Activated naive CD4-positive, alpha-beta T cell treated with anti-CD3 and anti-CD28 coated beads, Interleukin-2, amount 50 U/mL, for 72 hours (primary cell): ENCODE measurements around the gene NPTXR. TPM values are rescaled to one million over a fixed set of nuclear protein-coding genes. Genes with fewer than 3 reads are reported as not detected.
"Not testable (repeated sequence)": the region's sequence is repeated elsewhere in the genome, so short reads cannot be mapped to it uniquely, and the experiment has no call there.

ENCODE experiments used
- ATAC-seq, 2 donors: fragments of 150-1000 bp; cut with Tn5 transposase; 2 replicates each; pipeline ENCODE4 v1.10.0; 2021; ENCODE audit warnings: mild to moderate bottlenecking in 2 of 2, moderate library complexity in 2 of 2
- DNase-seq, 2 donors: peaks; one replicate each; pipeline ENCODE4 v3.0.0; 2021 to 2022; ENCODE audit warnings: low spot score in 2 of 2
- H3K27ac Mint-ChIP-seq, 2 donors: one replicate each; pipeline ENCODE4 v1.8.0; 2022; ENCODE audit warnings: mild to moderate bottlenecking in 2 of 2, mixed read lengths in 2 of 2
- H3K36me3 Mint-ChIP-seq, 2 donors: one replicate each; pipeline ENCODE4 v1.8.0; 2022; ENCODE audit warnings: mixed read lengths in 2 of 2
- H3K9me3 Mint-ChIP-seq, 2 donors: one replicate each; pipeline ENCODE4 v1.8.0; 2022; ENCODE audit warnings: mixed read lengths in 2 of 2
- total RNA-seq, 2 donors: library from RNA; stranded (reverse); gene quantifications; one replicate each; pipeline ENCODE4 v1.2.3, GENCODE V29; 2022

NPTXR gene
- total RNA-seq, 2 donors from 2014 or later = 0.75 to 1.1 TPM

GRCh38 chr22:38830845-38831108 lies 13.1 kb downstream of the NPTXR start:
- no peaks in the 10 kb centered on the region for H3K9me3 Mint-ChIP-seq
- DNase-seq = no peak
- no peak overlapping the region for H3K27ac Mint-ChIP-seq
- no peaks in the 10 kb centered on the region for H3K36me3 Mint-ChIP-seq
- no peak for ATAC-seq

GRCh38 chr22:38830026-38830844 lies 13.6 kb downstream of the NPTXR start:
- Mint-ChIP-seq H3K9me3 (no peaks in the 10 kb centered on the region), H3K36me3 (no peaks in the 10 kb centered on the region), H3K27ac (no peak overlapping the region)
- ATAC-seq (no peak), DNase-seq (no peak)

DNA sequence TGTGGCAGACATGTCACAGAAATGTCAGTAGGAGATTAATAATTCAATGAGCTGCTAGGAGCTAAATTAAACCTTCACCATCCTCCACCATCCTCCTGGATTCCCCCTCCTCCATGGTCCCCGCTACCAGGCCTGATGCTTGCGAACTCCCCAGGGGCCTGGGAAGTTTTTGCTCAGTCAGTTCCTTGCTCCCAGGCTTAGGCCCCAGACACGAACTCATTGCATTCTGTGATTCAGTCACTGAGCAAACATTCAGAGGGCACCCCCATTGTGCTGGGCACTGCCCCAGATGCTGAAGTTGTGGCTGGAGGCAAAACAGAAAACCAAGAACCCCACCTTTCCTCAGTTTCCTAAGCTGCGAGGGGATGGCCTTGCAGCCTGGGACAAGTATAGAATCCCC lies 14.3 kb downstream of the NPTXR start:
- H3K27ac Mint-ChIP-seq = no peak overlapping the region
- ATAC-seq = no peak
- H3K9me3 Mint-ChIP-seq = no peaks in the 10 kb centered on the region
- H3K36me3 Mint-ChIP-seq = no peaks in the 10 kb centered on the region
- no peak for DNase-seq

DNA sequence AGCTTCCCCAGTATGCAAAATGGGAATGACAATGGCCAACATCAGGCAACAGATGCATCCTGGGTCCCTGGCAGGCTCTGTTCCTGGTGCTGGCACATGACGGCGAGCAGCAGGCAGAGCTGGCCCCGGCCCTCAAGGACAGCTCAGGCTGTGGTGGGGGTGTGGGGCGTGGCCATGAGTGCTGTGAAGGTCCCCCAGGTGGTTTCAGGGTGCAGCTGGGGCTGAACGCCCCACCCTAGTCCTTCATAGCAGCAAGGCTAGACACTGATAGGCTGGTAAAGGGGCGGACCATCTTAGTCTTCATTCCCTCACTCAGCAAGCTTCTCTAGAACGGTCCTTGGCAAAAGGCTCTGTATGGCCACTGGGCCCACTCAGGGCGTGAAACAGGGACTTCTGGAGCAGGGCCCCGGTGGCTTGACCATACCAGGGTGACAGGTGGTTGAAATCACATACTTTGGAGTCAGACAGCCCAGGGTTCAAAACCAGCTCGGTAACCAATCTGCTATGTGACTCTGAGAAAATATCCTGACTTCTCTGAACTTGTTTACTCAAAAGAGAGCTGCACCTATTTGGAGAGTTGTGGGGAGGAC lies 15.1 kb downstream of the NPTXR start:
- H3K9me3 Mint-ChIP-seq = no peaks in the 10 kb centered on the region
- H3K27ac Mint-ChIP-seq = no peak overlapping the region
- H3K36me3 Mint-ChIP-seq = no peaks in the 10 kb centered on the region
- DNase-seq = no peak
- no peak for ATAC-seq

GRCh38 chr22:38828191-38828590 lies 15.6 kb downstream of the NPTXR start:
- ATAC-seq = no peak
- Mint-ChIP-seq H3K27ac (no peak overlapping the region), H3K36me3 (no peaks in the 10 kb centered on the region), H3K9me3 (no peaks in the 10 kb centered on the region)
- DNase-seq = no peak

DNA sequence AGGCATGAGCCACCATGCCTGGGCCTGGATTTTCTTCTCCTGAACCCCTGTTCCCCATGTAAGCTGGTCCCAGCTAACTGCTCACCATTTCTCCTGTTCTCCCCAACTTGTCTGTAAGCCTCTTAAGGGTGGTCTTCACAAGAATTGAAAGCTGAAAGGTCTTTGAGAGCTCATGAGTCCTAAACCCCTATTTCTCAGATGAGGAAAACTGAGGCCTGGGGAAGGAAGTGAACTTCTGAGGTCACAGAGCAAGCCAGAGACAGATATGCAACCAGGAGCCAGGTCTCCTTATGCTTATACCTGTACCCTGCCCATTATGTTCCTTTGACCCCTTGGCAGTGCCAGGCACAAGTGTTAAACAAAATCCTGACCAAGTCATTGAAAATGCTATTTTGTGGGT lies 16.3 kb downstream of the NPTXR start:
- ATAC-seq (no peak), DNase-seq (no peak)
- H3K27ac Mint-ChIP-seq = no peak overlapping the region
- H3K36me3 Mint-ChIP-seq = no peaks in the 10 kb centered on the region
- no peaks in the 10 kb centered on the region for H3K9me3 Mint-ChIP-seq

- no peaks in the 10 kb centered on the region for H3K36me3 Mint-ChIP-seq
- no peak for ATAC-seq
- no peak overlapping the region for H3K27ac Mint-ChIP-seq
- no peak for DNase-seq
- no peaks in the 10 kb centered on the region for H3K9me3 Mint-ChIP-seq
Observed at GRCh38 chr22:38826801-38827200, 17.0 kb downstream of the NPTXR start.

- no peak for DNase-seq
- Mint-ChIP-seq H3K27ac (peak overlapping the region in 1 of 2 donors; percentile 51), H3K9me3 (no peaks in the 10 kb centered on the region), H3K36me3 (no peaks in the 10 kb centered on the region)
- ATAC-seq = no peak
Observed at GRCh38 chr22:38826386-38826785, 17.4 kb downstream of the NPTXR start.

- ATAC-seq (peak; percentile 28 to 47), DNase-seq (peak in 1 of 2 donors; percentile 57)
- Mint-ChIP-seq H3K36me3 (no peaks in the 10 kb centered on the region), H3K27ac (no peak overlapping the region), H3K9me3 (no peaks in the 10 kb centered on the region)
Observed at GRCh38 chr22:38824585-38824984, 19.2 kb downstream of the NPTXR start.

DNA sequence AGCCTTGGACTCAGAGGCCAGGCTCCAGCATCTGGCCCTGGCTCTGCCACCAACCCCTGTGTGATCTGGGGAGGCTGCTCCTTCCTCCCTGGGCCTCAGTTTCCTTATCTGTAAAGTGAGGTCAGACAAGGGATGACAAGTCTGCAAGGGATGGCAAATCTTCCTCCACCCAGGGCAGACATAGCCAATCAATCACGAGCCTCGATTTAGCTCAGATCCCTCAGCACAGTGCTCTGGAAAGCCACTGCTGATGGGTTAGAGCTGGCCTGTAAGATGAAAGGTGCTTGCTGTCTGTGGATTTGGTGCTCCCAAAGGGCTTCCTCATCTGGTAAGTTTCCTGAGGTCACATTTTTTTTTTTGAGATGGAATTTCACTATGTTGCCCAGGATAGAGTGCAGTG lies 20.2 kb downstream of the NPTXR start:
- ATAC-seq = no peak
- DNase-seq = no peak
- Mint-ChIP-seq H3K36me3 (no peaks in the 10 kb centered on the region), H3K9me3 (no peaks in the 10 kb centered on the region), H3K27ac (no peak overlapping the region)

- ATAC-seq = no peak
- no peaks in the 10 kb centered on the region for H3K36me3 Mint-ChIP-seq
Observed at GRCh38 chr22:38823076-38823475, 20.8 kb downstream of the NPTXR start.

GRCh38 chr22:38820020-38820419 lies 23.8 kb downstream of the NPTXR start:
- no peak overlapping the region for H3K27ac Mint-ChIP-seq
- no peaks in the 10 kb centered on the region for H3K9me3 Mint-ChIP-seq
- H3K36me3 Mint-ChIP-seq = no peaks in the 10 kb centered on the region
- no peak for DNase-seq
- ATAC-seq = no peak

More at GRCh38 chr22:38823076-38823475, 20.8 kb downstream of the NPTXR start:
- DNase-seq = no peak
- no peaks in the 10 kb centered on the region for H3K9me3 Mint-ChIP-seq
- H3K27ac Mint-ChIP-seq = no peak overlapping the region

GRCh38 chr22:38819387-38819940 lies 24.4 kb downstream of the NPTXR start:
- Mint-ChIP-seq H3K27ac (no peak overlapping the region), H3K9me3 (no peaks in the 10 kb centered on the region), H3K36me3 (no peaks in the 10 kb centered on the region)
- no peak for DNase-seq
- ATAC-seq = no peak

DNA sequence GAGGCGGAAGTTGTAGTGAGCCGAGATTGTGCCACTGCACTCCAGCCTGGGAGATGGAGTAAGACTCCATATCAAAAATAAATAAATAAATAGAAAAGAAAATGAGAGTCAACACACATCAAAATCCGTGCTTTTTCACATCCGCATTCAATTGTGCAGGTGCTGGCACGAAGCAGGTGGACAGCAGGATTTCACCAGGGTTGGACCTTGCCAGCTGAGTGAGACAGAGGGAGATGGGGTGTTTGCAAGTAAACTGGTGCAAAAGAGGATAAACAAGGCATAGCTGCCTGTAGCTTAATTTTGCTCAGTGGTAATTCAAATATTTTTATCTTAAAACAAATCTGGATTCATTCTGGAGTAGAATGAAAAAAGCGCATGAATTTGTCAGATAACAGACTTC lies 26.6 kb downstream of the NPTXR start:
- Mint-ChIP-seq H3K36me3 (no peaks in the 10 kb centered on the region), H3K9me3 (no peaks in the 10 kb centered on the region), H3K27ac (no peak overlapping the region)
- ATAC-seq (no peak), DNase-seq (no peak)

DNA sequence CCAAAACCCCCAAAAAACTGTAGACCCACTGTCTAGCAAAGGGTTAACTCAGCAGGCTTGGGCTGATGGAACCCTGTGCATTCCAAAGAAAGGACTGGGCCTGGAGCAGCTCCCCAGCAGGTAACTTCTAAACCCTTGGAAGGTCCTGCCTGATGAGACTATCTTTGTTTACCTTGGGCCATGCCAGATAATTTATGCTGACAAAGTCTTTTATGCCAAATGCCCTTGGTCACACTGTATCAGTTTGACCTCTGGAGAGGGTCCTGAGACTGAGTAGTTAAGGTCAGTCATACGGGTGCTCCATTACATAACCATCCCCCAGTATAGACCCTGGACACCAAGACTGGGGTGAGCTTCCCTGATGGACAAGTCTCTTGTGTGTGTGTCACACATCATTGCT lies 28.0 kb downstream of the NPTXR start:
- H3K36me3 Mint-ChIP-seq = no peaks in the 10 kb centered on the region

DNA sequence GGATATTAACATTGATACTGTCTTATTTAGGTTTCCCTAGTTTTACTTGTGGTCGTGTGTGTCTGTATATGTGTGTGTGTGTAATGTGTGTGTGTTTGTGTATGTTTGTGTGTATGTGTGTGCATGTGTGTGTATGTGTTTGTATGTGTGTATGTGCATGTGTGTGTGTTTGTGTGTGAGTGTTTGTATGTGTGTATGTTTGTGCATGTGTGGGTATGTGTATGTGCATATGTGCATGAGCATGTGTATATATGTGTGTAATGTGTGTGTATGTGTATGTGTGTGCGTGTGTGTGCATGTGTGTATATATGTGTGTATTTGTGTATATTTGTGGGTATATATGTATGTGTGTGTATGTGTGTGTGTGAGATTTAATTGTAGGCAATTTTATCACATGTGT lies 32.6 kb downstream of the NPTXR start:
- Mint-ChIP-seq H3K36me3 (peaks cover 0 to 4% of the 10 kb centered on the region in 2 donors), H3K9me3 (peaks cover 8 to 11% of the 10 kb centered on the region in 2 donors)
- ATAC-seq = no peak

More for the DNA sequence above, 28.0 kb downstream of the NPTXR start:
- no peak for DNase-seq
- Mint-ChIP-seq H3K9me3 (peaks cover 4 to 5% of the 10 kb centered on the region in 2 donors), H3K27ac (no peak overlapping the region)
- ATAC-seq = no peak

GRCh38 chr22:38805041-38805593 lies 38.7 kb downstream of the NPTXR start:
- DNase-seq, H3K36me3 Mint-ChIP-seq, H3K9me3 Mint-ChIP-seq, ATAC-seq, H3K27ac Mint-ChIP-seq: not testable (repeated sequence)

More for the DNA sequence above, 32.6 kb downstream of the NPTXR start:
- no peak overlapping the region for H3K27ac Mint-ChIP-seq
- DNase-seq = no peak
